Transverse colon (tissue), 3 donors: ENCODE results near the gene GDF2.

Source experiments
- POLR2A ChIP-seq: fragments of 450-650 bp; IDR thresholded peaks from one replicate; pipeline ENCODE4 v1.6.1; 2016; ENCODE audit warnings: antibody characterized with exemption, mild to moderate bottlenecking, moderate library complexity
- TF ChIP-seq, protein P1 (sequence below), 5 experiments: fragments of 200-600 bp in 3 of 5; fragments of 450-650 bp in 2 of 5; sonication (generic) in 3 of 5; IDR thresholded peaks; 1 replicate in 2 of 5; 2 replicates in 3 of 5; pipeline ENCODE4 v1.5.1; 2016 to 2017; ENCODE audit warnings: antibody characterized with exemption in 5 of 5, inconsistent platforms in 3 of 5, mild to moderate bottlenecking in 2 of 5, moderate library complexity in 1 of 5

DNA sequence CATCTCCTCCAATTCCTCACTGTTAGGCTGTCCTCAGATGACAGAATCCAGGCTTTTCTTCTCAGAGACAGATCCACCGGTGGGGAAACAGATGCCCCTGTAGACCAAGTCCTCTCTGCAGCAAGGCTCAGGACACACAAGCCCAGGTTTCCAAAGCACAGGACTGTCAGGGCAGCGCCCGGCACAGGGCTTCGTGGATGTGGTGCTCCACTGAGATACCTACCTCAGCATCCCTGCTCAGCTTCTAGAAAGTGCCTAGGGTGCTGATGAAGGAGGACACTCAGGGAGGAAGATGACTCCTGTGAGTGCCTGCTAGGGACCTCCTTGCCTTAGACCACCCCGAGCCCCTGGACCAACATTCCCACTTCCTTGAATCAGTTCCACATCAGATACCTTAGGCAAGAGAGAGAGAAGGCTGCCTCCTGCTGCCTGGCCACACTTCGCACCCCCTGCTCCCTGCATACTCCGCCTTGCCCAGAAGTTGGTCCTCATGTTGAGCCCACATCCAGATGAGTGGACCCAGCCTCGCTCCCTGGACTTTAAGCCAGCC, 17.0 kb downstream of the GDF2 start:
- no peak for TF ChIP-seq POLR2A
- TF ChIP-seq, protein P1, sequence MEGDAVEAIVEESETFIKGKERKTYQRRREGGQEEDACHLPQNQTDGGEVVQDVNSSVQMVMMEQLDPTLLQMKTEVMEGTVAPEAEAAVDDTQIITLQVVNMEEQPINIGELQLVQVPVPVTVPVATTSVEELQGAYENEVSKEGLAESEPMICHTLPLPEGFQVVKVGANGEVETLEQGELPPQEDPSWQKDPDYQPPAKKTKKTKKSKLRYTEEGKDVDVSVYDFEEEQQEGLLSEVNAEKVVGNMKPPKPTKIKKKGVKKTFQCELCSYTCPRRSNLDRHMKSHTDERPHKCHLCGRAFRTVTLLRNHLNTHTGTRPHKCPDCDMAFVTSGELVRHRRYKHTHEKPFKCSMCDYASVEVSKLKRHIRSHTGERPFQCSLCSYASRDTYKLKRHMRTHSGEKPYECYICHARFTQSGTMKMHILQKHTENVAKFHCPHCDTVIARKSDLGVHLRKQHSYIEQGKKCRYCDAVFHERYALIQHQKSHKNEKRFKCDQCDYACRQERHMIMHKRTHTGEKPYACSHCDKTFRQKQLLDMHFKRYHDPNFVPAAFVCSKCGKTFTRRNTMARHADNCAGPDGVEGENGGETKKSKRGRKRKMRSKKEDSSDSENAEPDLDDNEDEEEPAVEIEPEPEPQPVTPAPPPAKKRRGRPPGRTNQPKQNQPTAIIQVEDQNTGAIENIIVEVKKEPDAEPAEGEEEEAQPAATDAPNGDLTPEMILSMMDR (IDR thresholded peaks at IDR 0.05): no peak
